A673 (cell line): Measurements from ENCODE around the gene GSTT2B. TPM values are rescaled to one million over a fixed set of nuclear protein-coding genes. Genes with fewer than 3 reads are reported as not detected.
"Not testable (repeated sequence)": the region's sequence is repeated elsewhere in the genome, so short reads cannot be mapped to it uniquely, and the experiment has no call there.

Source experiments
- BruUV-seq: library from RNA; stranded (reverse); fragments of 400-500 nt; replicated peaks from 2 replicates; lab custom pipeline; 2021; lab: Mats Ljungman, UMichigan
- CTCF ChIA-PET: fragments of 300-600 bp; sonication (Branson Sonifier 250); formaldehyde crosslinking; loops from one replicate; lab custom pipeline; 2022; ENCODE audit warnings: antibody characterized with exemption; lab: Charles Lee
- POLR2A ChIA-PET: fragments of 300-600 bp; sonication (Branson Sonifier 250); formaldehyde crosslinking; loops from one replicate; lab custom pipeline; 2022; ENCODE audit warnings: antibody characterized with exemption; ENCODE audit not compliant: low non-redundant PET; lab: Charles Lee
- DNase-seq: peaks from one replicate; pipeline ENCODE4 v3.0.0-alpha.2; 2015; ENCODE audit warnings: low spot score
- H3K27ac ChIP-seq: fragments of 200-600 bp; sonication (generic); 2 replicates; pipeline ENCODE4 v1.5.1; 2016; ENCODE audit warnings: mixed run types, low read depth, mild to moderate bottlenecking, mixed read lengths, antibody characterized with exemption, low read length; ENCODE audit not compliant: poor library complexity, severe bottlenecking
- H3K27me3 ChIP-seq: fragments of 200-600 bp; sonication (generic); replicated peaks from 2 replicates; pipeline ENCODE4 v1.6.1; 2017; ENCODE audit warnings: mixed run types, low read depth, mild to moderate bottlenecking, mixed read lengths, antibody characterized with exemption, low read length; ENCODE audit not compliant: insufficient read depth, poor library complexity
- H3K36me3 ChIP-seq: fragments of 200-600 bp; sonication (generic); 2 replicates; pipeline ENCODE4 v1.6.1; 2016; ENCODE audit warnings: mixed run types, mild to moderate bottlenecking, mixed read lengths, antibody characterized with exemption, low read length; ENCODE audit not compliant: insufficient read depth, poor library complexity, severe bottlenecking
- H3K4me1 ChIP-seq: fragments of 200-600 bp; sonication (generic); 2 replicates; pipeline ENCODE4 v1.6.1; 2017; ENCODE audit warnings: mixed run types, mild to moderate bottlenecking, mixed read lengths, antibody characterized with exemption, low read length; ENCODE audit not compliant: insufficient read depth, poor library complexity, severe bottlenecking
- H3K4me3 ChIP-seq: fragments of 200-600 bp; sonication (generic); 2 replicates; pipeline ENCODE4 v1.5.1; 2016; ENCODE audit warnings: low read depth, mixed run types, mild to moderate bottlenecking, mixed read lengths, low read length; ENCODE audit not compliant: poor library complexity, severe bottlenecking
- H3K9me3 ChIP-seq: fragments of 200-600 bp; sonication (generic); 2 replicates; pipeline ENCODE4 v1.6.1; 2016; ENCODE audit warnings: mixed run types, low read depth, mild to moderate bottlenecking, mixed read lengths, antibody characterized with exemption, low read length; ENCODE audit not compliant: poor library complexity, severe bottlenecking
- CTCF ChIP-seq: fragments of 300-800, 200-600 bp; sonication (generic); conservative IDR thresholded peaks from 2 replicates; pipeline ENCODE4 v1.5.1; 2017; ENCODE audit warnings: low read depth, mild to moderate bottlenecking, antibody characterized with exemption, low read length, moderate library complexity, mixed read lengths
- EZH2 ChIP-seq: fragments of 200-600 bp; sonication (generic); IDR thresholded peaks from 2 replicates; pipeline ENCODE4 v1.6.1; 2017; ENCODE audit warnings: borderline replicate concordance, low read depth, mild to moderate bottlenecking, mixed read lengths, antibody characterized with exemption, low read length; ENCODE audit not compliant: poor library complexity, severe bottlenecking
- intact Hi-C: fragments of 100-400 bp; cut with micrococcal nuclease; formaldehyde crosslinking; loops from one replicate; pipeline ENCODE4 v1.10.0; 2022; ENCODE audit not compliant: unreplicated experiment
- total RNA-seq: library from RNA; stranded (reverse); gene quantifications from 2 replicates; pipeline ENCODE4 v1.2.3, GENCODE V29; 2021

GSTT2B gene
- total RNA-seq, 1 experiment from 2014 or later: 0.54 TPM

DNA sequence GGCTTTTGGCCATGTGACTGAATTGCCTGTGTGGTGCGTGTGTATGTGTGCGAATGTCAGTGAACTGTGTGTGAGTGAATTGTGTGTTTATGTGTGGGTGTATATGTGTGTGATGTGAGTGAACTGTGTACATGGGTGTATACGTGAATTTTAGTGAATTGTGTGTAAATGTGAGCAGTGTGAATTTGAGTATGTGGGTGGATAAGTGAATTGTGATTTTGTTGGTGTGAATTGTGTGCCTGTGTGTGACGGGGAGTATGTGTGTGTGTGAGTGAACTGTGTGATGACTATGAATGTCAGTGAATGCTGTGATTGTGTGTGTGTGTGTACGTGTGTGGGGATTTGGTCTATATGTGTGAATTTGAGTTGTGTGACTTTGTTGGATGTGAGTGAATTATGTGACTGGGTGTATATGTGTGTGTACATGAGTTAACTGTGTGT is 9.2 kb upstream of the GSTT2B start:
- Histone ChIP-seq H3K27me3 (no peaks in the 10 kb centered on the region), H3K4me3 (no peak overlapping the region), H3K4me1 (no peaks in the 10 kb centered on the region), H3K27ac (no peak overlapping the region), H3K36me3 (peaks cover 27% of the 10 kb centered on the region), H3K9me3 (no peaks in the 10 kb centered on the region)
- no peak for TF ChIP-seq EZH2
- ChIA-PET CTCF (no interaction called here), POLR2A (no interaction called here)
- no TSS peak for BruUV-seq
- no peak for DNase-seq
- intact Hi-C loops: no loop called here

- no peak for DNase-seq
- CTCF ChIA-PET: no interaction called here
- TF ChIP-seq EZH2 (no peak), CTCF (no peak)
- no peaks in the 10 kb centered on the region for H3K27me3 ChIP-seq
- H3K36me3 ChIP-seq: peaks cover 27% of the 10 kb centered on the region
- POLR2A ChIA-PET: no interaction called here
- no peaks in the 10 kb centered on the region for H3K9me3 ChIP-seq
- no peak overlapping the region for H3K4me3 ChIP-seq
- H3K27ac ChIP-seq: no peak overlapping the region
- intact Hi-C loops: no loop called here
- no peaks in the 10 kb centered on the region for H3K4me1 ChIP-seq
- no TSS peak for BruUV-seq
These were observed 8.1 kb upstream of the GSTT2B start for GRCh38 chr22:23969071-23969470.

- H3K9me3 ChIP-seq, H3K27me3 ChIP-seq, H3K27ac ChIP-seq, CTCF ChIA-PET, BruUV-seq, POLR2A ChIA-PET, H3K4me3 ChIP-seq, intact Hi-C loops, DNase-seq, H3K4me1 ChIP-seq: not testable (repeated sequence)
- H3K36me3 ChIP-seq: peaks cover 23% of the 10 kb centered on the region
These were observed 5.6 kb upstream of the GSTT2B start, which contains the start of gene DDTL for GRCh38 chr22:23966568-23966967. TSS of gene DDTL (plus strand) at chr22:23966888. CDS start at chr22:23966915, 27 bp downstream.

DNA sequence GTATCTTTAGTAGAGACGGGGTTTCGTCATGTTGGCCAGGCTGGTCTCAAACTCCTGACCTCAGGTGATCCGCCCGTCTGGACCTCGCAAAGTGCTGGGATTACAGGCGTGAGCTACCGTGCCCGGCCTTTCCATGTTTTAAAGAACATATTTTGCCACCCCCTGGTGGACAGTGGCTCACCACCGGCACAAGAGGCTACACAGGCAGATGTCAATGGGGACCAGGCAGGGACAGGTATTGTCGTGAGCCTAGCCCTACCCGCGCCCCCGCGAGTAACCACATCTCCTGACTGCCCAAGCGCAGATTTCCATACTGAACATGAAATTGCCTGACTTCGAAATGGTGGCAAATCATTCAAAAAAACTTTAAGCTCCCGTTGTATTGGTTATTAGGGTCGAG is 5.1 kb upstream of the GSTT2B start:
- CTCF ChIA-PET, H3K4me3 ChIP-seq, intact Hi-C loops, H3K4me1 ChIP-seq, BruUV-seq, DNase-seq, H3K27ac ChIP-seq, H3K9me3 ChIP-seq, H3K27me3 ChIP-seq, POLR2A ChIA-PET: not testable (repeated sequence)
- peaks cover 19% of the 10 kb centered on the region for H3K36me3 ChIP-seq
